ENCODE results near the gene MYEOV.
A peak's percentile ranks its signal among the peaks of the same experiment; 100 is the strongest.

The MYEOV gene

DNA sequence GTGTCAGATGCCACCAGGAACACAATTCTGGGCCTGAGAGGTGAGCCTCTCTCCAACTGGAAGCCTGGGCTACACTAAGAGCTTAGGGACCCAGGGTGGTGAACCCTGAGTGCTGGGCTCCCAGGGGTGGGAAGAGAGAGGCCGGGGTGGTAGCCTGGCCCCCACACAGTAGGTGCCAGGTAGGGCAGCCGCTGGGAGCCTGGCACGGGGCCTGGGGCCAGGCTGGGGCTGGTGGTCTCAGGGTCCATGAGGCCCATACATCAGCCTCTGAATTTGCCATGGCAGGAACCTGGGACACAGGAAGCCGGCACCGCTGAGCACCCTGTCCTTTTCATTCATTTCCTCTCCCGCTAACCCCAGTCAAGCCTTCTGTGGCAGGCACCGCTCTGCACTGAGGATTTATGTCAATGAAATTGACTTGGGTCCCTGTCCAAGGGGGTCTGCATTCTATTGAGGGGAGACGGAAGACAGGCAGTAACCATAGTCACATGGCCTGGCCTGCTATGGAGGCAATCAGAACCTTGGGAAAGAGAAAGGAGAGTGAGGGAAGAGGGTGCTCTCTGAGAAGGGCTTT lies 8.6 kb downstream of the MYEOV start:
- no peak for DNase-seq

DNA sequence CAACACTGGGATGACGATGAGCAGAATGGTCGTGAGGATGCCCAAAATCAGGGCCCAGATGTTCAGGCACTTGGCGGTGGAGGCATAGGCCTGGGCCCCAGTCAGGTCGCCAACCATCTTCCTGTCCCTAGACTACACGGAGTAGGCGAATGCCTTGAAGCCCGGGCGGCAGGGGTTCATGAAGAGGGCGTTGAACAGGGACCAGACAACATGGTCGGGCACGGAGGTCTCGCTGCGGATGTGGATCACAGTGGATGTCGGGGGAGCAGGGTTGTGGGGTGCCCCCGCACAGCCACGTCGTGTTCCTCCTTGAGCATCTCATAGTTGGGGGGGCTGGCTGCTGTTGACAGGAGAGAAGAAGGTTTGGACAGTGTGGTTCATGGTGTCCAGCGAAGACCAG lies 9.5 kb downstream of the MYEOV start:
- no peak for DNase-seq

DNA sequence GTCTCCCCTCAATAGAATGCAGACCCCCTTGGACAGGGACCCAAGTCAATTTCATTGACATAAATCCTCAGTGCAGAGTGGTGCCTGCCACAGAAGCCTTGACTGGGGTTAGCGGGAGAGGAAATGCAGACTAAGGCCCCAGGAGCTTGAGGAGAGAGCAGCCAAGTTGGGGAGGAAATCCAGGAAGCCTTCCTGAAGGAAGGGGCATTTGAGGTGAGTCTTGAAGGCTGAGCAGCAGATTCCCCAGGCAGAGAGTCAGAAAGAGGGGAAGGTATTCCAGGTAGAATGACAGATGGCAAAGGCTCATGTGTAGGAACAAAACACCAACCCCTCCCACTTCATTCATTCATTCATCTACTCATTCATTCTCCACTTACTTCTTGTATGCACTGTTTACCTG lies 10.3 kb downstream of the MYEOV start:
- no peak for DNase-seq

DNA sequence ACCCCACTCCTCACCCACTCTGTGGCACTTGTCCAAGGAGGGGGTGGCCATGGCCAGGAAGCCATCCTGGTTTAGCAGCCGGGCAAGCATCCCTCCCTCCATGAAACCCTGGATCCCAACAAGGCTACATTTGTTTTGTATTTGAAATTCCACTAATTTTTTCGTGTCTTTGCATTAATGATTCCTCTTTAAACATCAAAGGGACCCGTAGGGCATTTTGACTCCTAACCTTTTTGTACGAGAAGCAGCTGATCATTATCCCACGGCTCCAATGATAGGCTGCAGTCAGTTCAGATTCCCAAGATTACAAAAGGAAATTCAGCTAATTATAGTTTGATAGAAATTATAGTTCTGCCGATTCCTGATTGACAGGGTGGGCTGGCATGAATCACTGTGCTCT lies 10.7 kb downstream of the MYEOV start:
- no peak for DNase-seq

DNA sequence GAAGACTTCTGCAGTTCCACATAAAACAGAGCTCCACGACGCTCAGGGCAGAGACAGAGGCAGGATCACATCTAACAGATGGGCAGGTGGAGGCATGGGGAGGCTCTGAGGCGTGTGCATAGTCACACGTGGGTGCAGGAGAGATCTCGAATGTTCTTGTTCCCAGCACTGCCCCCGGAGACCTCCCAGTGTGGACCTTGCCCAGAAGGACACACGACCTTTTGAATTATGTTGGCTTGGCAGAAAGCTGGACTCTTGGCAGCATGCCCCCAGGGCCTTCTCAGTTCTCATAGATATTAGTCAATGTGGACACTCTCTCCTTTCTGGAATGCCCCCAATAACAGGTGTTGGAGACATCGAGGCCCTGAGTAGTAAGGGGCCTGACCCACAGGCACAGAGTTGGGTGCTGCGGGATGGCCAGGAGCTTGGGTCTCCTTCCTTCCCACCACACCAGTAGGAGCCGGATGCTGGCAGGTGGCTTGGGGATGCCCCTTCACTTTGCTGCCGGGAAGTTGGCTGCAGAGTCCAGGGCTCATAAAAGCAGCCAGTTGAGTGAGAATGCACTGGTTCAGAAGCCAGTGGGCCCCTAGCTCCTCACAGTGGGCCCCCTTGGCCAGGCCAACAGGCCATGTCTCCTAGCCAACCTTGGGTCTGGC lies 12.1 kb downstream of the MYEOV start:
- no peak for DNase-seq

DNA sequence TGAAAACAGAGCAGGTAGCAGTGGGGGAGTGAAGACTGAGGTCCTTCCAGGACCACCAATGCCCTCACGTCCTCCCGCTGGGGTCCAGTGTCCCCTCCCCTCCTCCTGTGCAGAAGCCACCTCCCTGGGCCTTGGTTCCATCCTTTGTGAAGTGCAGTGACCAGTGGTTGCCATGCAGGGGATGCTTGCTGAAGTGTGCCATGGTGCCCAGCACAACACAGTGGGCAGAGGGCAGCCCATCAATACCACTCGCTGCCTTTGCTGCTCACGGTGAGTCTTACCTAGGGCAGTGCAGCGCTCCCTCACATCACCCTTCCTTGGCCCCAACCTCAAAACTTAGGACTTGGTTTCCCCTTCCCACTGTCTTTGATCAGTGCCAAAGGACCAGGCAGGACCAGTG lies 12.9 kb downstream of the MYEOV start:
- no peak for DNase-seq

DNA sequence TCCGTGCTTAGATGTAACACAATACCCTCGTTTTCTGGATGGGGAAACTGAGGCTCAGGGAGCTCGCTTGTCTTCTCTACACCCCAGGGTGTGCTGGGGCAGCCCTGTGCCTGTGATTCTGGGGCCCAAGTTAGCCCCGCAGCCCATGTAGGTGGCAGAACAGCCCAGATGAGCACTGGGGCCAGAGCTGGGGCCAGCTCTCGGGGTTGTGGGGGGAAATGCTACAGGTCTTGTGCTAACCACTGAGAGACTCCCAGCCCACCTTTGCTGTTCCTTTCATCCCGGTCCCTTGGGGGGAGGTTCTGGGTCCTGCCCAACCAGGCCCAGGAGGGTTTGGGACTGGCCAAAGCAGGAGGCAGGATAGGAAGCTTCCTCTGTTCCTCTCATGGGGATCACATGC lies 13.5 kb downstream of the MYEOV start:
- DNase-seq: no peak

DNA sequence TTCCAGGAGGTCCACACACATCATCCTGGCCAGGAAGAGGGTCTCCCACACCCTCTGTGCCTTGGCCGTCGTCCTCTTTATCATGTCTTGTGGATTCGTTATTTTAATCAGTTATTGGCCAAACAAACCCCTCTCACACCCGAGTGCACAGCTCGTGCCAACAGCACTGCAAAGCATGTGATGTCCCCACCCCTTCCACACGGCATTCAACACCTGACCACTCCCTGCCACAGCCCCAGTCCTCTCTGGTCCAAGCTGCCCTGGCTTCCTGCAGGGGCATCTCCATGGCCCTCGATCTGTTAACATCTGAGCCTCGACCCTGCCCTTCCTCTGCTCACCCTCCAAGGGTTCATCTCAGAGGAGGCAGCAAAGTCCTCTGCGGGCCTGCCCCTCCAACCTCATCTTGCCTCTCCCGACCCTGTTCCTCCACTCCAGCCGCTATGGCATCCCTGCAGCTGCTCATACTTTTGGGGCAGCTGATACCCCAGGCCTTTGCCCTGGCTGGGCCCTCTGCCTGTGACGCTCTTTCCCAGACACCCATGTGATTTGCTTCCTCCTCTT lies 14.0 kb downstream of the MYEOV start:
- DNase-seq: no peak

DNA sequence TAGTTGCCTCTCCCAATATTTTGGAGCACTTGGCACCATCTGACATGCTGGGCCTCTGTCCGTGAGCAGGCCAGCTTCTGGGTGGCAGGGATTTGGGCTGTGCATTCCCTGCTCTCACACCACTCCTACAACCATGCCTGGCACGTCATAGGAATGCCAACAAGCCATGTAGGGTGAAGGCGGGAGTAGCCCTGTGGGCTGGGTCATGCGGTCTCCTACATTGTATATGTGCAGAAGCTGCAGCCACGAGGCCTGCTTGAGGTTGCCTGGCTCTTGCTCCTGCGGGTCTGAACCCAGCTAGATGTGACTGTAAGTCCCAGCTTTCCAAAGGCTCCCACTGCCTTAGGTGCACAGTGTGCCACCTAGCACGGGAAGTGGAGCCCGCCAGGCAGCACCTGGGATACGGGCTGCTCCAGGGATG lies 14.5 kb downstream of the MYEOV start:
- peak; percentile 43 for DNase-seq

DNA sequence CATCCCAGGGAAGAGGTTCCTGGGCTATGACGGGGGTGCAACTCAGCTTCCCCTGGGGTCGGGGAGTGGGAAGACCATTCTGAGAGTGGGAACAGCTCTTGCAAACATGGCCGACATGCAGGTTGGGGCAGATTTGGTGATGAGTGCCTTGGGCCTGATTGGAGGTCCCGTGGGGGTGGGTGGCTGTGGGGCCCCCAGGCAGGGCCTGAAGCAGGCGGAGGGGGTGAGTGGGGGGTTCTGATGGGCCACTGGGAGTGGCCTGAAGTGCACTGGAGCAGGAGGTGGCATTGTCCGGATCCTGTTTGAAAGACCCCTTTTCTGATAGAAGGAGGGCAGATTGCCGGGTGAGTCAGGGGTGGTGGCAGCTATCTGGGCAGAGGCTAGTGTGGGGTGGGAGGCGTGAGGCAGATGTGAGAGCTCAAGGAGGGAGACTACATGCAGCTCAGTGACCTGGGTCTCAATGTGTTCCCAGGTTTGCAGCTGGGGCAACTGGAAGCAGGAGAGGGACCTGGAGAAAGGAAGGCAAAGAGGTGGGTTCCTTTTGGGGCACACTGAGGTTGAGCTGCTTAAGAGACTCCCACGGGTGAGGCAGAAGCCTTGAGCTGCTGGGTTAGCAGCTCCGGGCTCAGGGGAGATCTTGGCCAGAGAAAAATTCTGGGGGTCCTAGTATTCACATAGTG lies 15.1 kb downstream of the MYEOV start:
- DNase-seq: peak; percentile 11

DNA sequence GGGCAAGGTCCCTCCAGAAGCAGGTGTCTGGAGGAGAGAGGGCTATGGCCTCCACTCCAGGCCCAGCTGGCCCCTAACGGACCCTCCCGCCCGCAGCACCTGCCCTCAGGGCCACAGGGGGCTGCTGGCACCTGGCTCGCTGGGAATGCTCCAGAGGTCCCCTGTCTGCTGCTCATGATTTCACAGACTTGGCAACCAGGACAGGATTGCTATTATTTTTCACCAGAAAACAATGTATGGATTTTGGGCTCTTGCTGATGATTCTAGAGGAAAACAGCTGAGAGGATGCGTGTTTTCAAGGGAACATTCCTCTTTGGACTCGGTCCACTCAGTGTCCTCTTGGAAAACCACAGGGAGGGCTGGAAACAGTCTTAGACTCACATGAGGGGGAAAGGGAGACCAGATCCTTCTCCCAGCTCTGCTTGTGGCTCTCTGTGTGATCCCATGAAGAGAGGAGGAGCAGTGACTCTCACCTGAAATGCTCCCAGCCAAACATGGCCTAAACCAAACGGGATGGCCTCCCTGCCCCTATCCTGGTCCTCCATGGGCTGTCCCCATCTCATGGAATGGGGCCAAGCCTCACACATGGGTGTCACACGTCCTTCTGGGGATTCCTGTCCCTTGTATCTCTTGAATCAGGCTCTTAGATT lies 15.8 kb downstream of the MYEOV start:
- DNase-seq: peak; percentile 53

DNA sequence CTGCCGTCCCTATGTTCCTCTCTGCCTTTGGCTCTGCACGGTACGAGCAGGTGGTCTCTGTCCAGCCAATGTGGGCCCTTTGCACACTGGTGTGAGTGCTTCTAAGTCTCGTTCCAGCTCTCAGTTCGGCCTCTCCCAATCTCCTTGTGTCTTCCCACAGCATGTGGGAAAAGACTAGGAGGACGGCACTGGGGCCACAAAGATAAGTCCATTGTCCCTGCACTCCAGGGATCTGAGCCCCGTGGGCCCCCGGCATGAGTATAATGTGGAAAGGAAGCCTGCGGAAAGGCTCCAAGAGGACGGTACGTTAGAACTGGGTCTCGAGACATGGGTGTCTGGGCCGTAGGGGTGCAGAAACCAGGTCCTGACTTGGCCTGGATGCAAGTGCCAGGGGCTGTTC lies 16.4 kb downstream of the MYEOV start:
- DNase-seq: peak; percentile 12

DNA sequence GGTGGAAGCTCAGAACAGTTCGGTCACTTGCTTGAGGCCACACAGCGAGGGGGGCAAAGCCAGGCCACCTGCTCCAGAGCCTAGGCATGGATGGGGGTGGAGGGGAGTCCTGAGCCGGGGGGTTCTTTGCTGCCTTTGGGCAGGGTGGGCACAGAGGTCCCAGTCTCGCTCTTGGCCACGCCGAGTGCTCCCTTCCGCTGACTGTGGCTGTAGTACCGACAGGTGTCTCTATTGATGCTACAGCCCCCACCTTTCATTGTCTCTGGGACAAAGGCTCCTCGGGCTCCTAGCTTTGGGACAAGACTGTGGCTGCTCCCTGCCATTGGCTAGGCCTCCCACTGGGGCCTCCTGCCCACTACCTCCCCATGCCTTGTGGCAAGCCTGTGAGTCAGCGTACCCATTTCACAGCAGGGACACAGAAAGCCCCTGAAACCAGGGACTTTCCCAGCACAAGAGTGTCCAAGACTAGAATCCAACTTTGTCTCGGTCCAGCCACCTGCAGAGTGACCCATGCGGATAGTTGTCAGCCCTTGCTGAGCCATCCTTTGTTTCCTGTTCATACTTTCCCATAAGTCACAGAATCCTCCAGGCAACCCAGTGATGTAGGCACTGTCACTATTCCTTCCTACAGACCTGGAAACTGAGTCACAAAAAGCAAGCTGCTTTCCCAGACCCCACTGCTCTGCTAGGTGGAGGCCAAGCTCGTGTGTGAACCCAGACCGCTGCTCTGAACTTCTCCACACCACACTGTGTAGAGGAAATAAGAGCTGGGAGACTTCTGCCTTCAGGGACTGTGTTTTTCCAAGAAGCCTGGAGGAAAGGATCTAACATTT lies 17.2 kb downstream of the MYEOV start:
- peak; percentile 17 for DNase-seq

DNA sequence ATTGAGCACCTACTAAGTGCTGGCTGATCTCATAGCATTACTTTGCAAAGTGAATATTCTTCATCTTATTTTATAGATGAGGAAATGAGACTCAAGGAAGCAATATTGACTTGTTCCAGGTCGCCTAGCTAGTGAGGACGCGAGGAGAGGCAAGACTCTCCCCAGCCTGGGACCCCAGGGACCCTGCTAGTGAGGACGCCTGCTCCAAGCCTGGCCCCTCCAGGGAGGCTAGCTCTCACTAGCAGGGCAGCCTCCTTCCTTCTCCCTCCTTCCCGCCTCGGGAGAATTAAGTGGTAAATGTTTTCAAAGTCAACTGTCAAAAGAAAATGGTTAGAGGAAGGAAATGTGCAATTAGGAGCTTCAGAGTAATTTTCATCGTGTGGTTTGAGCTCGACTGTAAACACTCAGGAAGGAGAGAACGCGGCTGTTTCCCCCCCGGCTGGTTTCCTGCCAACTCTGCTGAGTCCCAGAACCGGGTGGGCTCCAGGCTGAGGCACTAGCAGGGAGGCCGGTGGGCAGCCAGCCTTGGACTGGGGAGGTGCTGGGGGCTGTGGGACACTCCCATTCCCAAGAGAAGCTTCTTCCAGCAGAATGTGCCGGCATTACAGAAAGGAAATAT lies 17.9 kb downstream of the MYEOV start:
- DNase-seq: peak; percentile 86

DNA sequence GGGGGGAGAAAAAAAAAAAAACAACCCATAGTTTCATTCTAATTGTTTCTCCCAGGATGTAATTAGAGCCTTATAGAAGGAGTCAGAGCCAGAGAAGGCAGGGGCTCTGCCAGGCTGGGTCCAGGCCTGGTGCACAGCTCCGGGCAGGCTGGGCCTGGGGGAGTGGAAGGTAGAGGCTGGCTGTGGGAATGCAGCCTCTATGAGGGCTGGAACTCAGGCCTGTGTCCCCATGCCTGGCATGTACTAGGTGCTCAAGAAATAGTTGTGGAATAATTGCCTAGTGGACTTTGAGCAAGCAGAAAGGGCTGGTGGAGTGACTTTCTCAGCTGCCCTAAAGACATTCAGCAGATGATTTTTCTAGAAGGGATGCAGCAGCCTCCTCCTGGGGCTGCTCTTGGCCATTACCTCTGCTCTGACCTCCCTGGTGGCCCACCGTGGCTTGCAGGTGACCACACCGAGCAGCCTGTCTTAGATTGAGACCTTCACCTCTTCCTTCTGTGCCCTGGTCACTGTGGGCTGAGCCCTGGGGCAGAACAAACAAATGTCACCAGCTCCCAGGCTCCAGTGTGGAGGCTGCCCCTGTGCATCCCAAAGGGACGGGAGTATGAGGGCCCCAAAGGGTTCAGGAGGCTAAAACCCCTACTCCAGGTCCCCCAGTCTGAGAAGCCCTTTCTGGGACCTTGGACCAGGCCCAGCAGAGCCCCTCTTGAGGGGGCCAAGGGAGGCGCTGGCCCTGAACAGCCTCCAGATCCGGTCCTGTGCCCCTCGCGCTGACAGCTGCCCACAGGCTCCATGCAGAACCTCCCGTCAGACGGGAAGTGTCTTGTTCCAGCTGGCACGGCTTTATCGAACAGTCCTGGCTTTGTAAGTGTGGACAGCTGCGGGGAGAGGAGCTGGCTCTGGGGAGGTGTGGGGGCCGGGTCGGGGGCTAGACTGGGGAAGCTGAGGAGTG lies 18.8 kb downstream of the MYEOV start:
- DNase-seq: peak; percentile 85

DNA sequence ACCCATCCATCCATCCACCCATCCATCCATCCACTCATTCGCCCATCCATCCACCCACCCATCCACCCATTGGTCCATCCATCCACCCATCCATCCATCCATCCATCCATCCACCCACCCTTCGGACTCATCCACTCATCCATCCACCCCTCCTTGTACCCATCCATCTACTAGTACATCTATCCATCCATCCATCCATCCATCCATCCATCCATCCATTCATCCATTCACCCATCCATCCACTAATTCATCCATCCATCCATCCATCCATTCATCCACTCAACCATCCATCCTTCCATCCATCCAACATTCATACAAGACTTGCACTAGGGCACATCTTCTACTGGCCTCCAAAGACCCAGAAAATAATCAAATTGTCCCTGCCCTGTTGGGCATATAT lies 20.0 kb downstream of the MYEOV start:
- peak; percentile 10 for DNase-seq

DNA sequence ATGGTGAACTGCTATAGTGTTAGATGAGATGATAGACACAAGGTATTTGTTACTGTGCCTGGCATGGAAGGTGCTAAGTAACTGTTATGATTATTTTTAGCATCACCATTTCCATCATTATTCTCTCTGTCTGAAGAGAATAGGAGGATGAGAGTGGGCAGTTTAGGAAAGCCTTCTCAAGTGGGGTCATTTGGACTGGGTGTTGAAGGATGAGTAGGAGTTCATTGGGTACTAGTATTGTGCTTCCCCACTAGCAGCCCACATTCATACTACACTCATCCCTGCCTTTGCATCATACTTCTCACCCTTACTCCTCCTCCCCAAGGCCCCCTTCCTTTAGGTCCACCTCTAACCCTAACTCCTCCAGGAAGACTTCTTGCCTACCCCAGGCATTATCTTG lies 20.6 kb downstream of the MYEOV start:
- no peak for DNase-seq

DNA sequence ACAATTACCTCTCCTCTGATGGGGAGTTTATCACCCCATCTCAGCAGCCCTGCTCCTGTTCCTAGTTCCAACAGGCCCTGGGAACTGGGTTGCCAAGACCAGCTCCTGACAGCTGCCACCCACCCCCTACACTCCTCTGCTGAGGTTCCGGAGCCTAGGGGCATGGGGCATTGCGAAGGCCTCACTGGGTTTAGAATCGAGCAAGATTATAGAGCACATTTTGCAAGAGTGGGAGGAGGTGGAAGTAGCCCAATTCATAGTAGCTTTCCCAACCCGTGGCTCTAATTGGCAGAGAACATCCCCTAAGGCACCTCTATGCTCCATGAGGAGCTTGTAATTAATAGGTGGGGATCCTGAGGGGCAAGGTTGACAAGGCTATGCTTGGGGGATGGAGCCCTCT lies 23.0 kb downstream of the MYEOV start:
- DNase-seq: no peak

DNA sequence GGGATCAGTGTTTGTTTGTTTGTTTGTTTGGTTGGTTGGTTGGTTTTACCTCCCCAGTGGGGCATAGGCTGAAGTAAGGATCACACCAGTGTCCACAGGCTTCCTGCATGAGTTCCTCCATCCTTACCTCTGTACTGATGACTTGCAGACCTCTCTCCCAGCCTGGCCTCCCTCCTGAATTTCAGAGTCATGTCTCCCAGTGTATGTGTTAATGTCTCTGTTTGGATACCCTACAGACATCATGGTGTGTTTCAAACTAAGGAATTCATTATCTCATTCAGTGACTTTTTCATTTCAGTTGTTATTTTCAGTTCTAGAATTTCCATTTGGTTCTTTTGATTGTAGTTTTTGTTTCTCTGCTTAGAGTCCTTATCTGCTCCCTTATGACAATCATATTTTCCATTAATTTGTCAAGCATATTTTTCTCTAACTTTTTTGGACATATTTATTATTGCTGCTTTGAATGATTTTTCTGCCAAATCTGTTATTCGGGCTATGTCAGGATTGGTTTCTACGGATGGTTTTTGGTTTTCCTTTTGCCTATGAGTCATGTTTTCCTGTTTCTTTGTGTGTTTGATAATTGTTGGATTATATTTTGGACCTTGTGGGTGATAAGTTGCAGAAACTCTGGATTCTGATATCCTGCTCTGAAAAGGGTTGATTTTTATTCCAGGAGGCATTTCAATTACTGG lies 23.6 kb downstream of the MYEOV start:
- DNase-seq: no peak

DNA sequence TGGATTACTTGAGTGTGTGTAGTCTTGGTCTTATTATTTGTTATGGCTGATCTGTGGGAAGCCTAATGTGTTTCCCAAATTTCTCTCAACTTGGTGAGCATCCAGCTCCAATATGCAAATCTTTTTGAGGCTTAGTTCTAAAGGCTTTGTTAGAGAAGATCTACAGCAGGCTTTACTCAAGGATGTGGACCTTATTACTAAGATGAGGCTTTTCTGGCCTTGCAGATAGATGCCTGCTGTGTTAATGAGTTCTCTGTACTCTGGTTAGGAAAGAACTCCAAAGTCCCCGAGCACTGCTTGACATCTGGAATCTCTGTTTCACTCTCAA lies 24.1 kb downstream of the MYEOV start:
- DNase-seq: no peak

Data from femur (tissue), 1 donor.